Measurements from ENCODE around the gene NUBPL.

Gene NUBPL

GRCh38 chr14:31699809-31700208 lies 138.6 kb downstream of the NUBPL start:
- TF ChIP-seq EP300 (IDR thresholded peaks at IDR 0.05; ENCODE audit: borderline replicate concordance) (no peak), CEBPB (IDR thresholded peaks at IDR 0.05) (no peak), FOXM1 (IDR thresholded peaks at IDR 0.05; ENCODE audit: borderline replicate concordance, low read depth) (no peak), REST (IDR thresholded peaks at IDR 0.05; ENCODE audit: low read depth) (no peak), EGR1 (IDR thresholded peaks at IDR 0.05) (no peak), TAF1 (IDR thresholded peaks at IDR 0.05; ENCODE audit: low read depth) (no peak), ZBTB7A (IDR thresholded peaks at IDR 0.05; ENCODE audit: low read depth) (no peak), YY1 (IDR thresholded peaks at IDR 0.05; ENCODE audit: low read depth) (no peak), CREB1 (IDR thresholded peaks at IDR 0.05; ENCODE audit: low read depth) (no peak), NFIC (IDR thresholded peaks at IDR 0.05) (no peak), TCF12 (IDR thresholded peaks at IDR 0.05; ENCODE audit: low read depth) (no peak), RAD21 (IDR thresholded peaks at IDR 0.05; ENCODE audit: low read depth) (no peak)

- TF ChIP-seq ZBTB7A (IDR thresholded peaks at IDR 0.05; ENCODE audit: low read depth) (no peak), FOXM1 (IDR thresholded peaks at IDR 0.05; ENCODE audit: borderline replicate concordance, low read depth) (no peak), MAX (IDR thresholded peaks at IDR 0.05) (no peak), REST (IDR thresholded peaks at IDR 0.05; ENCODE audit: low read depth) (no peak), USF1 (IDR thresholded peaks at IDR 0.05) (no peak), TAF1 (IDR thresholded peaks at IDR 0.05; ENCODE audit: low read depth) (no peak), RAD21 (IDR thresholded peaks at IDR 0.05; ENCODE audit: low read depth) (no peak), NFIC (IDR thresholded peaks at IDR 0.05) (no peak), CREB1 (IDR thresholded peaks at IDR 0.05; ENCODE audit: low read depth) (no peak), TCF12 (IDR thresholded peaks at IDR 0.05; ENCODE audit: low read depth) (no peak), CEBPB (IDR thresholded peaks at IDR 0.05) (no peak), TEAD4 (IDR thresholded peaks at IDR 0.05) (no peak), YY1 (IDR thresholded peaks at IDR 0.05; ENCODE audit: low read depth) (no peak), EP300 (IDR thresholded peaks at IDR 0.05; ENCODE audit: borderline replicate concordance) (no peak)
Measured at GRCh38 chr14:31700282-31701074, 139.3 kb downstream of the NUBPL start.

GRCh38 chr14:31702130-31702529 lies 140.9 kb downstream of the NUBPL start:
- TF ChIP-seq FOXM1 (IDR thresholded peaks at IDR 0.05; ENCODE audit: borderline replicate concordance, low read depth) = no peak
- TF ChIP-seq USF1 (IDR thresholded peaks at IDR 0.05) = no peak
- TF ChIP-seq ZBTB7A (IDR thresholded peaks at IDR 0.05; ENCODE audit: low read depth) = no peak
- TF ChIP-seq CREB1 (IDR thresholded peaks at IDR 0.05; ENCODE audit: low read depth) = no peak
- TF ChIP-seq TAF1 (IDR thresholded peaks at IDR 0.05; ENCODE audit: low read depth) = no peak
- no peak for TF ChIP-seq EP300 (IDR thresholded peaks at IDR 0.05; ENCODE audit: borderline replicate concordance)
- TF ChIP-seq EGR1 (IDR thresholded peaks at IDR 0.05) = no peak
- TF ChIP-seq REST (IDR thresholded peaks at IDR 0.05; ENCODE audit: low read depth) = no peak
- no peak for TF ChIP-seq CEBPB (IDR thresholded peaks at IDR 0.05)
- TF ChIP-seq TEAD4 (IDR thresholded peaks at IDR 0.05) = no peak
- no peak for TF ChIP-seq NFIC (IDR thresholded peaks at IDR 0.05)

GRCh38 chr14:31703056-31703455 lies 141.9 kb downstream of the NUBPL start:
- no peak for TF ChIP-seq YY1 (IDR thresholded peaks at IDR 0.05; ENCODE audit: low read depth)
- TF ChIP-seq TAF1 (IDR thresholded peaks at IDR 0.05; ENCODE audit: low read depth) = no peak
- no peak for TF ChIP-seq TCF12 (IDR thresholded peaks at IDR 0.05; ENCODE audit: low read depth)
- TF ChIP-seq ZBTB7A (IDR thresholded peaks at IDR 0.05; ENCODE audit: low read depth) = no peak
- no peak for TF ChIP-seq FOXM1 (IDR thresholded peaks at IDR 0.05; ENCODE audit: borderline replicate concordance, low read depth)
